ENCODE data around the gene PAX8.

PAX8 gene

DNA sequence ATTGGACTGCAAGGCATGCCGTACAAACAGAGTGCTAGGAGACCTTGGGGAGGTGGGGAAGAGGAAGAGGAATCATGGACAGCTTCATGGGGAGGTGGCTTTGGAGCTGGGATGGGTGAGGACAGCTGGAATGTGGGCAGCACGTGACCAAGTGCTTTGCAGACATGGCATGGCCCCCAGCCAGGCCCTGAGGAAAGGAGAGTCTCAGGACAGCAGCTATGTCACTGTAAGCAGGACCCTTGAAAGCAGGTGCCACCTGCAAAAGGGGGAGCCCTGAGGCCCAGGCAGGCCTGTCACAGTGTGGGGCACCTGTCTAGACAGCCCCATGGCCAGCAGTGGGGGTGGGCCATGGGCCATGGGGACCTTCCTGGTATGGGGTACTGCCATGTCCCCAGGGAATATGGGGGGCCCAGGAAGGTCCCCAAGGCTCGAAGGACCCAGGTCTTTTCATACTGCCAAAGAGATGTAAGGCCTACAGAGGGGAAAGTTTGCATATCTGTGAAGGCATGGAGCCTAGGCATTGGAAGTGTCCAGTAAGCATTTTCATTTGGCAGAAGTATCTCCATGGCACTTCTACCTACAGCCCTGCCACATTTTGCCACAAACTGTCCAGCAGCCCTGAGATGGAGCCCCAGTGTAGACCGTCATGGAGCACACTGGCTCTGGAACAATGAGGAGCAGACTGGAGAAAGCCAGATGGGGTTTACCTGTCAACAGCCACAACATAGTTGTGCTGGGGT lies 9.9 kb downstream of the PAX8 start:
- DNase-seq, result no peak

- DNase-seq, result peak in 1 of 56 donors; percentile 10
Measured at GRCh38 chr2:113266431-113266830, 12.3 kb downstream of the PAX8 start.

- no peak for DNase-seq
Measured at GRCh38 chr2:113264713-113265403, 13.9 kb downstream of the PAX8 start.

DNA sequence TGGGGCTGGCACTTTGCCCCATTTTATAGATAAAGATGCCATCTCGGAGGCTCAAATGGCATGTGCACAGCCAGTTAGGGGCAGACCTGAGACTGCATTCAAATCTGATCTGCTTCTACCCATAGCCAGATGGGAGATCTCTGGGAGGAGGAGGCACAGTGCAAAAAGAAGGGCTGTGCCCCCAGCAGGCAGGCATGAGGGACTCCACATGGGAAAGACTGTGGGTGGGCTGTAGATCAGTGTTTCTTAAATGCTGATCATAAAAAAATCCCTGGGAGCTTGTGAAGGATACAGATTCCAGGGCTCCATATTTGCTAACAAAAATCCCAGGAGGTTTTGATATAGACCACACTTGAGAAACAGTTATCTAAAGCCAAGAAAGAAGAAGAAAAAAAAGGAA lies 15.2 kb downstream of the PAX8 start:
- DNase-seq, result no peak

DNA sequence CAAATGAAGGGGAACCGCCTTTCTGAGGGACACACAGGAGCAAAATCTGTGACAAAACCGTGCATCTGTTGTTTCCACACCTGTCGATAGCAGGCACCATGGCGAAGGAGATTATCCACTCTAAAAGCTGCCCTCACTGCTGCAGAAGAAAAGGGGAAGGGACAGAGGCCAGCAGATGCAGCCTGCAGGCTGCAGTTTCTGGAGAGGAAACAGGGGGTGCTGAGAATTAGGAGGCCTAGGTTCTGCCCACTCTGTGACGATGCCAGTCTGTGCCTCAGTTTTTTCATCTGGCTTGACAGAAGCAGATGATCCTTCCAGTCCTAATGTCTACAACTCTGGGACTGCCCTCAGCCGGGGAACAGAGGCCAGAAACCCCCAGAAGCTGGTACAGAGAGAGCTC lies 17.7 kb downstream of the PAX8 start:
- no peak for DNase-seq

DNA sequence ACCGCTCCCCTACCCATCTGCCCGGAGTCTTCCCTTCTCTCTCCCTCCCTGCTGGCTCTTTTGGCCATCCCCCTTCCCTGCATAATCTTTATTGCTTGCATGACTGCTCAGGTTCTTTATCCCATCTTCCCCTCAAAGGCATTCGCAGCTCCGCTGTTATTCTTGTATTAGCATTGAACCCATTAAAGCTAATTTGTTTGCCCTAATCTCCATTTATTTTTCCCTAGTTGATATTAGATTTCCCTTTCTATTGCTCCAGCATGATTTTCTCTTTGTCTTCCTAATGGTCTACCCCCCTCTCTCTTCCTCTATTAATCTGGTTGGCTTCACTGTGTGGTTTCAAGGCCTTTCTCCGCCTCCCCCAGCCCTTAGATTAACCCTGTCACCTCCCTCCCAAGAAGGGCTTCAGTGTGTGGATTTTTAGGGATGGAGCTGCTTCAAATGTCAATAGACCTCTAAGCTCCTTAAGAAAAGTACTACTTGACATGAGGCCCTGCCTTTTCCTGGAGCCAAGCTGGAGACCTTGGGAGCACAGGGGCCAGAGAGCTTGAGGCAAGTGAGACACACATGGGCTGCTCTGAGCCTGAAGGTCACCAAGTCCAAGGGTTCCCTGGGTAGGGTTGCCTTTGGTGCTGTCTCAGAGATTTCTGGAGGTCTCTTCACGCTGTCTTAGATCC lies 20.1 kb downstream of the PAX8 start:
- DNase-seq, result no peak

- no peak for DNase-seq
Measured at GRCh38 chr2:113257516-113258264, 21.0 kb downstream of the PAX8 start.

DNA sequence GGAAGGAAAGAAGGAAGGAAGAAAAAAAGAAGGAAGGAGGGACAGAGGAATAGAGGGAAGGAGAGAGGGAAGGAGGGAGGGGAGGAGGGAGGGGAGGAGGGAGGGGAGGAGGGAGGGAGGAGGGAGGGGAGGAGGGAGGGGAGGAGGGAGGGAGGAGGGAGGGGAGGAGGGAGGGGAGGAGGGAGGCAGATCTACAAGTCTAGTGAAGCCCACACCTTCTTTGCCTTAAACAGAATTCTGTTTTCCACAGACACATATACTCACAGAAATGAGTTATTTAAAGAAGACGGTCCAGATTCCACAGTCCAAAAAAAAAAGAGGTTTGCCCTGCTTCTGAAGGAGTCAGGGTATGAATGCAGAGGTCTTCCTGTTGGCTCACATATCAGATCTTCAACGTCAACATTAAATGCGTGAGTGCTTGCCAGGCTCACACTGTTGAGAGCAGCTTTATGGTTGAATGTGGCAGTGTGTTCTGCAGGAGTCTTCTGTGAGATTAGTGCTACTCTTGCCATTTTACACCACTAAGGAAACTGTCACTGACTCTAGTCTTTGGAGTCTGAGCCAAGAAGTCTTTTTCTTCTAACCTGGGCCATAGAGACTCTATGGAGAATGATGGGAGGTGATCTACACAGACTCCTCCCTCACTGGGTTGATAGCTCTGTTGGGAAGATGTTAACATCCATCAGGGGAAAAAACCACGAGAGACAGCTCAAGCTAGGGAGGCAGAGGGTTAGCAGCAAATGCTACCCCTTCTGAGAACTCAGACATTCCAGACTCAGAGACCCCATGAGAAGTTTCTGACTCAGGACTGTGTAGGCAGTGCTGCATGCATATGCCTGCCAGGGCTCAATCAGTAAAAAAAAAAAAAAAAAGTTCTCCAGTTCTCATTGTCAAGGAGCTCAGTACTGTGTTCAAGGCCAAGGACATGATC lies 23.3 kb downstream of the PAX8 start:
- DNase-seq, result no peak

DNA sequence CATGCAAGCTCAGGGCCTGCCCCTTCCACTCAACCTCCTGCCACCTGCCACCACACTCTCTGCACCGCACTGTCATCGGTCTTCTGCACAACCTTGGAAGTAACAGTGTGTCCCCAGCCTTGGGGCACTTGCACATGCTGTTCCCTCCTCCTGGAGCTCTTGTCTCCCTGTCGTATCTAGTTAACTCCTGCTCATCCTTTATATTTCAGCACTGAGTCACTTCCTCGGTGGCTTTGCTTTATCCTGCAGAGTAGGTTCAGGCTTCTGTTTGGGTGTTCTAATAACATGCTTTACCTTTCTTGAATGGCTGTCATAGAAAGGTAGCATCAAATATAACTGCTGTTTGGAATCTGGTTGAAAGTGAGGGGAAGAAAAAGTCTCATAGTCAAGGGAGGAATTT lies 25.3 kb downstream of the PAX8 start:
- no peak for DNase-seq

DNA sequence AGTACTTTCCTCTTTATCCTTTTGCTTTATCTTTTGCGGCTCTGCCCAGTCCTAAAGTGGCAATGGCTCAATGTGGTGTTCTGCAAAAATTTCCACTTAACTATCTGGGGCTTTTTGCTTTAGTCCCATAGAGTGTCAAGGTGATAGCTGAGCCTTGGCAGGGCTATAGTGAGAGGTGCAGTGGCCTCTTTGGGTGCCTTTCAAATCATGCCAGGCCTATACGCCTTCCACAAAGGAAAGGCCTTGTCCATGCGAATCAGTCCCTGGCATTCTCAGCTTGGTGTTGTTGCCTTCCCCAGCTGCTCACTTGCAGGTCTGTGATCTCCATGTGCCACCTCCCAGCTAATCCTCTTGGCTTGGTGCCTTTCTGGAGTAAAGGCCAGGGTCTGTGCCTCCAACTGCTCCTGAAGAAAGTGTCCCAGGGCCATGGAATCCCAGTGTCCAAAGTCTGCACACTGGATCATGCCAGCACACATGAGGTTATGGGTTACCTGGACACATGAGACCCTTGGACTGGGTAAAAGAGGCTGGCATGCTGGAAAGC lies 26.6 kb downstream of the PAX8 start:
- no peak for DNase-seq

DNA sequence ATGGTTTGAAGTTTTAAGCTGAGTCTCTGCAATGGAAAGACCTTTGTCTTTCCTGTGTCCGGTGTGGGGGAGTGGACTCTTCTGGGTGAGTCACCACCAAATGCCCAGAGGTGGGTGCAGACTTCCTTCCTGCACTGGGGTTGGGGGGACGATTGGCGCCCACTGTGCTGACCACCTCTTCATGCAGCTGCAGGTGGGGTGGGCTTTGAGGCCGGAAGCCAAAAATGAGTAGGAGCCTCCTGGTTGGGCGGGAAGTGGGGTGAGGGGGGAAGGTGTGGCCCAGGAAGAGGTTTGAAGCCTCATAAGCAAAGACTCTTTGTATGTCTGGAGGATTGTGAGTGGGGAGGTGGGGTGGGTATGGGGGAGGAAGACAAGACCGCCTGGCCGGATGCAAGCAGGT lies 27.6 kb downstream of the PAX8 start:
- no peak for DNase-seq

DNA sequence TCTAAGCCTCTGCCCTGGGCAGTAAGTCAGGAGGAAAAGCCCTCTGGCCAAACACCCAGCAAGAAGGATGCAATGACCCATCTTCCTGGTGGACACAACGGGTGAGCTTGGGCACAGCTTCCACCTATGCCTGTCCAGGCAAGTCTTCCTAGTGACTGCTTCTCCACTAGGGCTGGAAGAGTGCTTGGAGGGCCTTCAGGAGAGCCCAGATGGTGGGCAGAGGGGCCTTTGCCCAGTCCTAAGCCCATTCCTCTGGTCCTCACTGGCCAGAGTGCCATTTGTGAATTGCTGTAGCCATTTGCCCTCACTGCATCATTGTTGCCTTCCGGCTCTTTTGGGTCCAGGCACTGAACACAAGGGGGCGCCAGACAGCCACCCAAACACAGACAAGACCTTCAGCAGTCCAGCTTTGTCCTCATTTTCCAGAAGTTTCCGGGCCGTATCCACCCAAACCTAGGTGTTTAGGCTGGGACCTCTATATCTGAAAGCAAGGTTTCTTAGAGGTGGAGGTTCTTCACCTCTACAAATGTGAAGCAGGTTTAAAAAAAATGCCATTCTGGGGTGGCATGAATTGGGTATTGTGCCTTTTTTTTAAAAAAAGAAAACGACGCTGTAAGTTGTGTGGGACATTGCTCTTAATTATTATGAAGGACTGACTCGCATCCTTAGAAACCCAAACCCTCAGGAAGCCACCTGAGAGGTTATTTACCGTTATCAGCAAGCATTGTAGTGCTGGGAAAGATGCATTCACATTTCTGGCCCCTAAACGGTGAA lies 29.5 kb downstream of the PAX8 start:
- peak in 52 of 56 donors; percentile 5 to 83 (median 45) for DNase-seq

GRCh38 chr2:113246606-113247005 lies 32.1 kb downstream of the PAX8 start:
- no peak for DNase-seq

- no peak for DNase-seq
Measured at GRCh38 chr2:113245276-113245711, 33.4 kb downstream of the PAX8 start.

- no peak for DNase-seq
Measured at GRCh38 chr2:113242327-113242726, 36.4 kb downstream of the PAX8 start.

DNA sequence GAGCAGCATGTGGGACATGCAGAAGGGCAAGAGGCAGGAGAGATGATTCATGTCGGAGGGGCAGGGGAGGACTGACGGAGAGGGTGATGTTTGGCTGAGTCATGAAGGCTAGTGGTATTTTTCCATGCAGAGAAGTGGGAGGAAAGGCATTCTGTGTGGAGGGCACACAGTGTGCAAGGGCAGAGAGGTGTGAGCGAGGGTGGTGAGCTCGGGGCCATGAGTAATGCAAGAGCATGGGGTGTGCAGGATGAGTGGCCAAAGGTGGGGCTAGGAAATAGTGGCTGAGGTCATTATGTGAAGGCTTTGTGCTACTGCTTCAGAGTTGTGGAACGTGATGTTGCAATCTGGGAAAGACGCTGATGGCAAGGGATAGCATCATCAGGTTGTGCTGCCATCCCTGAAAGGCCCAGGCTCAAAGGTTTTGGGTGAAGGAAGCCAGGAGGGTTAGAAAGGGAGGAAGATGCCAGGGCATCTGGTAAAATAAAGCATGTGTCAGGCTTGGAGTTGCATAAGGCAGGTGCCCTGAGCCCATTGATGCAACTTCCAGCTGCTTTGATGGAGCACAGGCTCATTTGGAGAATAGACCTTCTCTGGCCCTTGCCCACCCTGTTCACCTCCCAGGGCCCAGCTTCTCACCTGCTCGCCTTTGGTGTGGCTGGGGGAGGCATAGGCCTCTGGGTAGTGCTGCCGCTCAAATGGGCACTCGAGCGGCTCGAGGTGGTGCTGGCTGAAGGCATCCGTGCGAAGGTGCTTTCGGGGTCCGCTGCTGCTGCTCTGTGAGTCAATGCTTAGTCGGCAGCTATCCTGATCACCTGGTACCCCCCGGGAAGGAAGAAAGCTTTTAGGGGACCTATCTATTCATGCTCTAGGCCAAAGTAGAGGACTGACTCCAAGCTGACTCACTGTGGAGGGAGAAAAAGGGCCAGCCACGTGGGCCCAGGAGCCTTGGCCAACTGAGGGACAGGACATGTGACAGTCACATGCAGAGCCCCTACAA lies 37.5 kb downstream of the PAX8 start:
- peak in 7 of 56 donors; percentile 6 to 52 (median 17) for DNase-seq

DNA sequence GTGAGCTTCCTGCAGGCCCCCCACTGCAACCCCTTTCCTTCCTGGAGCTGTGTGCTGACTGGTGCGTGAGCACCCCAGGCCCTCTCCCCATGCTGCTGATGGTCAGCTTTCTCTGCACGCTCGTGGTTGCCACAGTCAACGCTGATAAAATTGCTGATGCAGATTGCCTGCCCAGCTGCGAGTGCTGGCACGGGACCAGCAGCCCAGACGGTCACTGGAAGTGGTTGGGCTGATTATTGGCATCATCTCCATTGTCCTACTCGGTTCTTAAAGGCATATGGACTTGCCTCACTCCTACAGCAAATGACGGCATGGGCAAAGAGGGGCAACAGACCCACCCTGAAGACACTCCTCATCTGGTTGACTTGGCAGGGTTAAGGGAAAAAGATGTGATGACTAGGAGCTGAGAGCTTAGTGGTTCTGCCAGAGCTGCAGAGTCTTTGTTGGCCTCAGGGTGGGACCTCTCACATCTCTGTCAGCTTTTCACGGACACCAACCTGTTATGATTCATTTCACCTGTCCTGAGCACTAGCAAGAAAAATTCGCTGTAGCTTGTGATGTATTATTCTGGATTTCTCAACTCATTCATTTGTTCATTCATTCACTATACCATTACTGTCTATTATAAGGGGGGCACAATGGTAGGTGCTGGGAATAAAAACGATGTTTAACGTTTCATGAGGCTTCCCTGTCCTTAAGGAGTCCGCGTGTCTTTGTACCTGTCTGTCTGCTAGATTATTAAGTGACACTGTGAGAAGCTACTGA lies 38.4 kb downstream of the PAX8 start:
- DNase-seq, result peak in 52 of 56 donors; percentile 7 to 87 (median 52)

Measured in amygdala (tissue), 56 donors.